Measurements from ENCODE around the gene PTPRF.

GRCh38 chr1:43563876-43564539, 33.3 kb downstream of the PTPRF start:
- TF ChIP-seq CTCF (IDR thresholded peaks at IDR 0.05) = no peak
- TF ChIP-seq POLR2A (IDR thresholded peaks at IDR 0.05) = no peak

Measured in esophagus squamous epithelium (tissue), 4 donors.